NCI-H1048 (cell line): ENCODE results near the gene MRAS.

ENCODE experiments used
- DNase-seq: peaks from one replicate; lab custom pipeline; 2025; lab: John Stamatoyannopoulos, UW

MRAS gene

GRCh38 chr3:138347960-138348753 is at the start of gene MRAS:
Gene MRAS (plus strand): TSS chr3:138348579. CDS start chr3:138372884, 24,305 bp downstream.
- DNase-seq = no peak

GRCh38 chr3:138300647-138301046 is 47.7 kb upstream of the MRAS start:
- DNase-seq = no peak

DNA sequence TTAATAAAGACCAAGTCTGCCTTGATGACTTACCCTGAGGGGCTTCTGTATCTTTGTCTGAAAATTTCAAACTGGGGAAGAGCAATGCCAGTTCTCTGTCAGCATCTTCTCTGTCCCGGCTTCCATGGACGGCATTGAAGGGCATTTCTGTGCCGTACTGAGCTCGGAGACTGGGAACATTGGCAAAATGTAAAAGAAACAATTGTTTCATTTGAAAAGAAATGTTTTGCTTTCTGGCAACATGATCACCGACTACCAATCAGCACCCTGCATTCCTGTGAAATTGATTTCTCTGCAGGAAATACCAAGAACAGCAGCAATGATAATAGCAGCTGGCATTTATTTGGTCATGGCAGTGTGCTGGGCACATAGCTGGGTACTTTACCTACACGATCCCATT is 44.9 kb upstream of the MRAS start:
- no peak for DNase-seq

- no peak for DNase-seq
These were observed 40.5 kb upstream of the MRAS start for GRCh38 chr3:138307899-138308298.

GRCh38 chr3:138308783-138309182 is 39.6 kb upstream of the MRAS start:
- DNase-seq = no peak

DNA sequence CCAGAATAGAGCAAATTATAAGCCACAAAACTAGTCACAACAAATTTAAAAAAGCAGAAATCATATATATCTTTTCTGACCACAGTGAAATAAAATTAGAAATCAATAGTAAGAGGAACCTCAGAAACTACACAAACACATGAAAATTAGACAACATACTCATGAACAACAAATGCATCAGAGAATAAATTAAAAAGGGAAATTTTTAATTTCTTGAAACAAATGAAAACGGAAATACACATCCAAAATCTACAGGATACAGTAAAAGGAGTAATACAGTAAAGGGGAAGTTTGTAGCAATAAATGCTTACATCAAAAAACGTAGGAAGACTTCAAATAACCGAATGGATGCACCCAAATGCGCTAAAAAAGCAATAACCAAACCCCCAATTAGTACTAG is 37.9 kb upstream of the MRAS start:
- no peak for DNase-seq

- DNase-seq = no peak
These were observed 33.6 kb upstream of the MRAS start for GRCh38 chr3:138314751-138315150.

DNA sequence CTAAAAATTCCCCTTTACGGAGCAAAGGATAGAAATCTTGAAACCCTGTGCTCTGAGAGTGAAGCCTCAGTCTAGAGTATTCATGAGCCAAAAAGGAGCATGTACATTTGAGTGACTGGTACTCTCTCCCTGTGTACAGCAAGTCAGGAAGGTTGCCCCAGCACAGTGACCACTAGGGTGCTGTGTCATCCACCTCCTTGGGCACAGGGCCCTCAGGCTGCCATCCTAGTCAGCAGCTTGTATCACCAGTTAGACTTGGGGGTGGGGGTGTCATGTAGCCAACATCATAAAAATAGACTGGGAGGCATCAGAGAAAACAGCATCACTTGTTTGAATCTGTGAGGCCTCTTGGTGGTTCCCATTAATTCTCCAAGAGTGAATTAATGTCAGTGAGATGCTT is 30.7 kb upstream of the MRAS start:
- no peak for DNase-seq

- DNase-seq = no peak
These were observed 24.4 kb upstream of the MRAS start for GRCh38 chr3:138323971-138324370.

DNA sequence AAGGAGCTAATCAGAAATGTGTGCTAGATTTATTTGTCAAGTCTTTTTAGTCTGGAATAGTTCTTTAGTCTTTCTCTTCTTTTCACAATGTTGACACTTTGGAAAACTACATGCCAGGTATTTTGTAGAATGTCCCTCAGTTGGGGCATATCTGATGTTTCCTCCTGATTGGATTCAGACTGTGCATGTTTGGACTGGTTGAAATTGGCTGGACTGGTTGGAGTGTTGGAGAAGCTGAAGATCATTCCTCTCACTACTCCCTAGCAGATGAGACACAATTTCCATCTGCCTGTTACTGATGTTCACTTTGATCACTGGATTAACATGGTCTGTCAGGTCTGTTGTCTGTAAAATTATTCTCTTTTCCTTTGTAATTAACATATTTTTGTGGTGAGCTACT is 22.4 kb upstream of the MRAS start:
- no peak for DNase-seq

GRCh38 chr3:138326866-138327595 is 21.3 kb upstream of the MRAS start:
- no peak for DNase-seq

GRCh38 chr3:138327831-138328230 is 20.5 kb upstream of the MRAS start:
- DNase-seq = no peak

- no peak for DNase-seq
These were observed 20.0 kb upstream of the MRAS start for GRCh38 chr3:138328341-138328740.

- peak; percentile 89 for DNase-seq
These were observed 19.0 kb upstream of the MRAS start, which contains the start of gene NME9 for GRCh38 chr3:138329127-138329983. Gene NME9 (minus strand): TSS chr3:138329851. CDS start chr3:138329335, 516 bp downstream.

DNA sequence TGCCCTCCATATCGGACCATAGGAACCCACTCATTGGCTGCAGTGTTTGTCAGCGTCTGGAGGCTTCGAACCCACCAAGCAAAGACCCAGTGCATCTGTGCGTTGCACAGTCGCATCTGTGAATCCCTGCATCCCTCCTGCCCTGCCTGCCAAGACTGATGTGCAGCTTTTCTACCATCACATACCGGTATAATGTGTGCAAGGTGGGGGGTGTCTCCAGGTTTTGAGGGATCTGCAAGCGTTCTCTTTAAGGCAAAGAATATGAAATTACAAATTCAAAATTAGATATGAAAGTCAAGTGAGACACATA is 18.4 kb upstream of the MRAS start:
- no peak for DNase-seq

DNA sequence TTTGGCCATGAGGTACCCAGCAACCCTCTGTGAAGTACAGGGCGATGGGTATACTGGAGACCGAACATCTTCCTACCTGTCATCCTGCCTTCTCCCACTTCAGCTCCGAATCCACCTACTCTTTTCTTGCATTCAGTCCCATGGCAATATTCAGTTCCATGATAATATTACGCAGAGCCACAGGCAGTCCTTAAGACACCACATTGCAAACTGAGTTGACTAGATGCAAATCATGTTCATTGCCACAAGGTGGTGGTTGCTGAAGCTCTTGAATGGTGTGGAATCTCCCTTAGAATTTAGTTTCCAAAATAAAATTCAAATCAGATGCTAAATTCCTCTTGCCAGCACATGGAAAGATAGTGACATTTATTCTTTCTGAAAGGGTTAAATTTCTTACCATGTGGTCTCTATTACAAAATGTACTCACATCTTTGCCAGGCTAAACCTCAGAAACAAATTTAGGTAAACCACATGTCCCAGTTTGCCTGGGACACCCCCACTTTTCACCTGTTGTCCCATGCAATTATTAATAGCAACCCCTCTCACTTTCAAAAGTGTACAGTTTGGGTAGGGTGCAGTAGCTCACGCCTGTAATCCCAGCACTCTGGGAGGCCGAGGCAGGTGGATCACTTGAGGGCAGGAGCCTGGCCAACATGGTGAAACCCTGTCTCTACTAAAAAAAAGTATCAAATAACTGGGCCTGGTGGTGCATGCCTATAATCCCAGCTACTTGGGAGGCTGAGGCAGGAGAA is 17.1 kb upstream of the MRAS start:
- DNase-seq = no peak

DNA sequence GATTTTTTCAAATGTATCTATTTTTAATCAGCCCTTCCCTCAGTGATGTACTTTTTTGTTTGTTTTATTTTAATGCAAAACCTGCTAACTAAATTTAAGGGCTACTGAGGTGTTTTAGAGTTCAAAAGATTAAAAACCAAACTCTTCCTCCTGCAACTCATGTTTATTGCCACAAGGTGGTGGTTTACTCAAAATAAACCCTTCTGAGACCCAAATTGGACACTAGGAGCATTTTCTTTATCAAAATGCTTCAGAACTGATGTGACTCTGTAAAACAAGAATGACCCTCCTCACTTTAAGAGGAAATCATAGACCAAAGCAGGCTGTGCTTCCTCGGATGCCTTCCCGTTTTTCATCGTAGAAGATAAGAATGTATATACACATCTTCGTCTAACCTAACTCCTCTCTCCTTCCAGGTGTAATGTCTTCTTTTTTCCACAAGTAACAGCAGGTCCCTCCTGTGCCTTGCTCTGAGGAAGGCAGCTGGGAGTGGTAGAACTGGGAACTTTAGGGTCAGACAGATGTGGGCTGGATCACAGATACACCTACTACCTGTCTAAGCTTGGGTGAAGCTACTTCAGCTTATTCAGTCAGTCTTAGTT is 15.8 kb upstream of the MRAS start:
- no peak for DNase-seq

DNA sequence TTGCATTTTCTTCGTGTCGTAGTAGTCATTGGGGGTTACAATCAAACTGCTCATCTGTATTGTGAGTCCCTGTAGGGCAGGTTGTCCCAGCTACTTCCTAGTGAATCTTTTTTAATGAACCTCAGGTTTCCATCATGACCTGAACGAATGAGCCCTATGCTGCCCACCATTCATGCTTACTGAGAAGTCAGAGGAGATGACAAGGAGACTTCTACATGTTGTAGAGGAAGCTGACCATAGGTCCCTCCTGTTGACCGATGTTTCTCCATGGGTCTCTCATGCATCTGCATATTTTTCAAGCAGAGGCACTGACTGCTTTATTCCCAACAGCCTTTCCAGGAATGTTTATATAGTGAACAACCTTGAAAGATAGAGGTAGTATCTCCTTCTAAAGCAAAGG is 13.8 kb upstream of the MRAS start:
- no peak for DNase-seq

GRCh38 chr3:138336454-138336999 is 11.9 kb upstream of the MRAS start:
- DNase-seq = no peak

DNA sequence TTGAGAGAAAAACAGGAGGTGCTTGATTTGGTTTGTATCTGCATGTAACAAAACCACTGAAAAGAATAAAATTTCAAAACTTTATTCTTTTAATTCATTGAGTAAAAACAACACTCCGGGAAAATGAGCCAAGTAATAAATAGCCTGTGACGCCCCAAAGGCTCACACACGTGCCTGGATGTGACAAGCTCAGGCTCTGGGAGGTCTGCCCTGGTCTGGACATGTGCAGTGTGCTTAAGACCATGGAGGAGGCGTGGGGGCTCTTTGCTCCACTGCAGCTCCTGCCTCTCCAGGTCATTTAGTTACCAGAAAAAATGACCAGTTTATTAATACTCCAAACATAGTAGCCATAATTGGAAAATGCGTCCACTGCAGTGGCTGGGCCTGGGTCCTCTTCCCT is 10.1 kb upstream of the MRAS start:
- DNase-seq = no peak

- no peak for DNase-seq
These were observed 9.6 kb upstream of the MRAS start for GRCh38 chr3:138338811-138339210.
